Mesothelial cell of epicardium (in vitro differentiated cells): ENCODE measurements around the gene DYNLT1. TPM values are rescaled to one million over a fixed set of nuclear protein-coding genes. Genes with fewer than 3 reads are reported as not detected.

Source experiments
- DNase-seq, 2 experiments: peaks; one replicate each; pipeline ENCODE4 v3.0.0; 2021; ENCODE audit warnings: low spot score in 2 of 2; ENCODE audit not compliant: unreplicated experiment in 2 of 2
- H3K27ac Mint-ChIP-seq: 2 replicates; pipeline ENCODE4 v1.8.0; 2021; ENCODE audit warnings: mixed read lengths
- H3K27me3 Mint-ChIP-seq: 2 replicates; pipeline ENCODE4 v1.8.0; 2021; ENCODE audit warnings: low read depth, mixed read lengths
- H3K36me3 Mint-ChIP-seq: 2 replicates; pipeline ENCODE4 v1.8.0; 2021; ENCODE audit warnings: mixed read lengths
- H3K4me1 Mint-ChIP-seq: 2 replicates; pipeline ENCODE4 v1.8.0; 2021; ENCODE audit warnings: mixed read lengths
- H3K4me3 Mint-ChIP-seq: 2 replicates; pipeline ENCODE4 v1.8.0; 2021; ENCODE audit warnings: mild to moderate bottlenecking, moderate library complexity, mixed read lengths
- H3K9me3 Mint-ChIP-seq: 2 replicates; pipeline ENCODE4 v1.8.0; 2021; ENCODE audit warnings: mixed read lengths
- CTCF ChIP-seq: fragments of 200-600 bp; sonication (generic); IDR thresholded peaks from one replicate; pipeline ENCODE4 v1.5.0; 2021; ENCODE audit warnings: antibody characterized with exemption; ENCODE audit not compliant: unreplicated experiment
- total RNA-seq: library from RNA; stranded (reverse); gene quantifications from 3 replicates; pipeline ENCODE4 v1.2.1, GENCODE V29; 2021

The DYNLT1 gene
- total RNA-seq, 1 donor from 2014 or later, result 142 TPM

- DNase-seq, result no peak
- TF ChIP-seq CTCF, result no peak
- Mint-ChIP-seq H3K9me3 (no peaks in the 10 kb centered on the region), H3K27me3 (no peaks in the 10 kb centered on the region), H3K4me3 (no peak overlapping the region), H3K4me1 (no peaks in the 10 kb centered on the region), H3K27ac (no peak overlapping the region), H3K36me3 (peaks cover 29% of the 10 kb centered on the region)
These were observed 47.0 kb downstream of the DYNLT1 start for GRCh38 chr6:158597565-158597964.

GRCh38 chr6:158596861-158597260 lies 47.7 kb downstream of the DYNLT1 start:
- Mint-ChIP-seq H3K27ac (no peak overlapping the region), H3K36me3 (peaks cover 27% of the 10 kb centered on the region), H3K9me3 (no peaks in the 10 kb centered on the region), H3K27me3 (no peaks in the 10 kb centered on the region), H3K4me3 (no peak overlapping the region), H3K4me1 (no peaks in the 10 kb centered on the region)
- no peak for DNase-seq
- no peak for TF ChIP-seq CTCF

GRCh38 chr6:158595223-158595622 lies 49.3 kb downstream of the DYNLT1 start:
- H3K9me3 Mint-ChIP-seq, result no peaks in the 10 kb centered on the region
- TF ChIP-seq CTCF, result no peak
- H3K4me1 Mint-ChIP-seq, result no peaks in the 10 kb centered on the region
- H3K36me3 Mint-ChIP-seq, result peaks cover 38% of the 10 kb centered on the region
- H3K27me3 Mint-ChIP-seq, result no peaks in the 10 kb centered on the region
- DNase-seq, result no peak
- no peak overlapping the region for H3K4me3 Mint-ChIP-seq
- H3K27ac Mint-ChIP-seq, result no peak overlapping the region

- H3K36me3 Mint-ChIP-seq, result peaks cover 42% of the 10 kb centered on the region
These were observed 50.9 kb downstream of the DYNLT1 start for GRCh38 chr6:158593670-158594069.

GRCh38 chr6:158591810-158592209 lies 52.7 kb downstream of the DYNLT1 start:
- H3K36me3 Mint-ChIP-seq, result peaks cover 48% of the 10 kb centered on the region
- H3K4me3 Mint-ChIP-seq, result no peak overlapping the region
- H3K9me3 Mint-ChIP-seq, result no peaks in the 10 kb centered on the region
- H3K4me1 Mint-ChIP-seq, result no peaks in the 10 kb centered on the region
- DNase-seq, result no peak
- no peak for TF ChIP-seq CTCF
- H3K27me3 Mint-ChIP-seq, result no peaks in the 10 kb centered on the region
- no peak overlapping the region for H3K27ac Mint-ChIP-seq

More at GRCh38 chr6:158593670-158594069, 50.9 kb downstream of the DYNLT1 start:
- no peak overlapping the region for H3K4me3 Mint-ChIP-seq
- no peaks in the 10 kb centered on the region for H3K4me1 Mint-ChIP-seq
- no peak for DNase-seq
- no peak for TF ChIP-seq CTCF
- no peak overlapping the region for H3K27ac Mint-ChIP-seq
- no peaks in the 10 kb centered on the region for H3K9me3 Mint-ChIP-seq
- no peaks in the 10 kb centered on the region for H3K27me3 Mint-ChIP-seq
